Activated naive CD4-positive, alpha-beta T cell treated with anti-CD3 and anti-CD28 coated beads, Interleukin-2, amount 50 U/mL, for 24 hours (primary cell): ENCODE data around the gene KANSL1.
"Not testable (repeated sequence)": the region's sequence is repeated elsewhere in the genome, so short reads cannot be mapped to it uniquely, and the experiment has no call there.

Experiments
- H3K27ac Mint-ChIP-seq: one replicate; pipeline ENCODE4 v1.8.0; 2021; ENCODE audit warnings: mild to moderate bottlenecking, mixed read lengths
- H3K27me3 Mint-ChIP-seq: one replicate; pipeline ENCODE4 v1.8.0; 2021; ENCODE audit warnings: mixed read lengths
- H3K36me3 Mint-ChIP-seq: one replicate; pipeline ENCODE4 v1.8.0; 2021; ENCODE audit warnings: mixed read lengths
- H3K4me1 Mint-ChIP-seq: one replicate; pipeline ENCODE4 v1.8.0; 2021; ENCODE audit warnings: mixed read lengths
- H3K4me3 Mint-ChIP-seq: one replicate; pipeline ENCODE4 v1.8.0; 2021; ENCODE audit warnings: mild to moderate bottlenecking, mixed read lengths
- H3K9me3 Mint-ChIP-seq: one replicate; pipeline ENCODE4 v1.8.0; 2021; ENCODE audit warnings: mixed read lengths

The KANSL1 gene

GRCh38 chr17:46106966-46107644, 86.1 kb downstream of the KANSL1 start:
- Mint-ChIP-seq H3K27me3 (no peaks in the 10 kb centered on the region), H3K27ac (peak overlapping the region; percentile 46), H3K4me1 (peaks cover 93% of the 10 kb centered on the region), H3K36me3 (peaks cover 8% of the 10 kb centered on the region), H3K4me3 (no peak overlapping the region), H3K9me3 (no peaks in the 10 kb centered on the region)

GRCh38 chr17:46102806-46103205, 90.4 kb downstream of the KANSL1 start:
- Mint-ChIP-seq H3K4me1 (peaks cover 89% of the 10 kb centered on the region), H3K27ac (peak overlapping the region; percentile 61)
- H3K9me3 Mint-ChIP-seq, H3K4me3 Mint-ChIP-seq, H3K36me3 Mint-ChIP-seq, H3K27me3 Mint-ChIP-seq: not testable (repeated sequence)

DNA sequence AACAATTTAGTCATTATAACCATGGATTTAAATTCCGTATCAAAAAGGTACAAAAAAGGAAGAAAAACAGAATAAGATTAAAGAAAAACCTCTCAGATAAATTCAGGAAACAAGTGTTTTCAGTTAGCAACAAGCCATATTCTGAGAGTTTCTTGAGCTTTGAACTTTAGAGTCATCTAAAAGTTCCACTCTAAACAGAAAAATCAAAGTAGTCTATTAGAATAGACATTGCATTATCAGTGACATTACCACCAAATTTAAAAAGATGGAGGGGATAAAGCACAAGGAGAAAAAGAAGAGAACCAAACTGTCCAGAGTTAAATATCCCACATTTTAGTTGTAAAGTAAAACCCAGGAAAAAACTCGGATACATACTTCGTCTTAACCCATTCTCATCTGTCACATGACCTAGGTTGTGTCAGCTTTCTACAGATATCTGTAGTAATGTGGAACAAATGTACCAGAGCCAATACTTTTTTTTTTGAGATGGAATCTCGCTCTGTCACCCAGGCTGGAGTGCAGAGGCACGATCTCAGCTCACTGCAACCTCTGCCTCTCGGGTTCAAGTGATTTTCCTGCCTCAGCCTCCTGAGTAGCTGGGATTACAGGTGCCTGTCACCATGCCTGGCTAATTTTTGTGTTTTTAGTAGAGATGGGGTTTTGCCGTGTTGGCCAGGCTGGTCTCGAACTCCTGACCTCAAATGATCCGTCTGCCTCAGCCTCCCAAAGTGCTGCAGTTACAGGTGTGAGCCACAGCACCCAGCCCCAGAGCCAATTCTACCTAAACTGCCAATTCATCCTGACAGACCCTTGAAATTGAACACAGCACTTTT, 91.2 kb downstream of the KANSL1 start:
- H3K27ac Mint-ChIP-seq, result peak overlapping the region; percentile 77

DNA sequence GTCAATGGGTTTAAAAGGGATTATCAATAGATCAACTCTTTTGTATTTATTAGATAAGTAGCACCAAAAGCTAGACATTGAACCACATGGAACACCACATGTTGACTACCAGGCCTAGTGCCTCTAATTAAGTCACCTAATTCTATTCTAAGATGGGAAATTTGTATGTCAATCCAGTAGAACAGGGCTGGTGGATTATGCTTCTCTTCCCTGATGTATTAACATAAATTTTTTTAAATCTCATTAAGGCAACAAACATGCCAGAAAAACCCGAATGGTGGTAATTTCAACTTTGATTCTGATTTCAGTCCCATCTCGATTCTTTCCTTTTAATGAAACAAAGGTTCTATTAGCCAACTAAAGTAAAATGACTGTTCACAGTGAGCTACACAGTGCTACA, 92.6 kb downstream of the KANSL1 start:
- Mint-ChIP-seq H3K36me3 (no peaks in the 10 kb centered on the region), H3K9me3 (no peaks in the 10 kb centered on the region), H3K4me1 (peaks cover 87% of the 10 kb centered on the region), H3K27ac (peak overlapping the region; percentile 81), H3K27me3 (no peaks in the 10 kb centered on the region), H3K4me3 (peak overlapping the region; percentile 42)

More for the DNA sequence above, 91.2 kb downstream of the KANSL1 start:
- not testable (repeated sequence) for H3K36me3 Mint-ChIP-seq, H3K9me3 Mint-ChIP-seq, H3K27me3 Mint-ChIP-seq
- Mint-ChIP-seq H3K4me1 (peaks cover 89% of the 10 kb centered on the region), H3K4me3 (peak overlapping the region; percentile 62)

DNA sequence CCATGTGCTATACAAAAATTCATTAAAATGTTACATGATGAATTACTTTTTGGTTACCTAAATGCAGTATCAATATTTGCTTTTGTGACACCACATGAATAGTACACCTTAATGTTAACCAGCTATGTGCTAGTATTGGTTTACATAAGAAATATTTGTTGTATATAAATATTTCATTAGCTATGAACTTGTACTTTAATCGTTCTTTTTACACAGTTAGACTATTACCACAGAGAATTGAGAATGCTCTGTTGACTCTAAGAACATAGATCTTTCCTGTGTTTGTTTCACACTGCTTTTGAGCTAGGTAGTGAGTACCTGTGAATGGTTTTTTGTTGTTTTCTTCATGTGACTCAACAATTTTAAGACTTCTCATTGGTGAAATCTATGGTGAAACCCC, 93.4 kb downstream of the KANSL1 start:
- H3K27me3 Mint-ChIP-seq, result no peaks in the 10 kb centered on the region
- no peaks in the 10 kb centered on the region for H3K9me3 Mint-ChIP-seq
- peaks cover 90% of the 10 kb centered on the region for H3K4me1 Mint-ChIP-seq
- peak overlapping the region; percentile 7 for H3K27ac Mint-ChIP-seq
- H3K4me3 Mint-ChIP-seq, result no peak overlapping the region
- H3K36me3 Mint-ChIP-seq, result peaks cover 2% of the 10 kb centered on the region

GRCh38 chr17:46097497-46097896, 95.7 kb downstream of the KANSL1 start:
- Mint-ChIP-seq H3K4me1 (peaks cover 87% of the 10 kb centered on the region), H3K36me3 (peaks cover 13% of the 10 kb centered on the region), H3K4me3 (no peak overlapping the region), H3K9me3 (no peaks in the 10 kb centered on the region), H3K27me3 (no peaks in the 10 kb centered on the region), H3K27ac (peak overlapping the region; percentile 78)

DNA sequence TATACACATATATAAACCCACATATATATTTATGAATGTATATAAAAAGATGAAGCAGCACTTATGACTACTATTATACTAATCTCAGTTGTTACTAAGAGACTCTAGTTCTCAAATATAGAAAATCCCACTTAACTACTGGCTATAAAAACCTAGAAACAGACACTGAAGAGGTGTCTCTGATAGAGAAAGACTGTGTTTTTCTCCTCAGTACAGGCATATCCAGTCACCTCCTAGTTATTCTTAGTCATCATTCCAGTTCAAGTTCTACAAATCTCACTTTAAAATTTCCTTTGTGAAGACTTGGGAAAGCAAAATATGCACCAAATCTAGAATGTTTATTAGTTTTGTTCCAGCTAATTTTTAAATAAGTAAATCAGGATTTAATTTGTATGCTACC, 100.2 kb downstream of the KANSL1 start:
- Mint-ChIP-seq H3K27me3 (no peaks in the 10 kb centered on the region), H3K36me3 (peaks cover 32% of the 10 kb centered on the region), H3K27ac (no peak overlapping the region), H3K9me3 (no peaks in the 10 kb centered on the region), H3K4me1 (peaks cover 83% of the 10 kb centered on the region), H3K4me3 (no peak overlapping the region)

GRCh38 chr17:46090871-46091270, 102.4 kb downstream of the KANSL1 start:
- Mint-ChIP-seq H3K36me3 (peaks cover 32% of the 10 kb centered on the region), H3K27me3 (no peaks in the 10 kb centered on the region), H3K4me3 (no peak overlapping the region), H3K9me3 (no peaks in the 10 kb centered on the region), H3K4me1 (peaks cover 82% of the 10 kb centered on the region), H3K27ac (no peak overlapping the region)

GRCh38 chr17:46089389-46089965, 103.8 kb downstream of the KANSL1 start:
- Mint-ChIP-seq H3K9me3 (no peaks in the 10 kb centered on the region), H3K4me1 (peaks cover 81% of the 10 kb centered on the region), H3K27ac (peak overlapping the region; percentile 92), H3K4me3 (peak overlapping the region; percentile 40), H3K36me3 (peaks cover 30% of the 10 kb centered on the region), H3K27me3 (no peaks in the 10 kb centered on the region)

- Mint-ChIP-seq H3K4me3 (no peak overlapping the region), H3K9me3 (no peaks in the 10 kb centered on the region), H3K4me1 (peaks cover 80% of the 10 kb centered on the region), H3K27ac (peak overlapping the region; percentile 94), H3K27me3 (no peaks in the 10 kb centered on the region), H3K36me3 (peaks cover 25% of the 10 kb centered on the region)
These were observed 104.6 kb downstream of the KANSL1 start for GRCh38 chr17:46088595-46088994.

- H3K4me1 Mint-ChIP-seq, result peaks cover 80% of the 10 kb centered on the region
- peak overlapping the region; percentile 94 for H3K27ac Mint-ChIP-seq
- not testable (repeated sequence) for H3K27me3 Mint-ChIP-seq, H3K4me3 Mint-ChIP-seq, H3K9me3 Mint-ChIP-seq
- H3K36me3 Mint-ChIP-seq, result peaks cover 23% of the 10 kb centered on the region
These were observed 105.4 kb downstream of the KANSL1 start for GRCh38 chr17:46087871-46088270.

DNA sequence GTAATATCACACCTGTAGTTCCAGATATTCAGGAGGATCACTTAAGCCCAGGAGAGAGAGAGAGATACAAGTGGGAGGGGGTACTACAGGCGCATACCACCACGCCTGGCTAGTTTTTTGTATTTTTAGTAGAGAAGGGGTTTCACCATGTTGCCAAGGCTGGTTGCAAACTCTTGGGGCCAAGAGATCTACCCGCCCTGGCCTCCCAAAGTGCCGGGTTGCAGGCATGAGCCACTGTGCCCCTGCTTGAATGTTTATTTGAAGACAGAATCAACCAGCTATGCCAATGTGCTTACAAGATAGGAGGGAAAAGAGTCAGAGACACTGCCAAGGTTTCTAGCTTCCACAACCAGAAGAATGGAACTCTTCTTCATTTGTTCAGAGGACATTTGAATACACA, 106.4 kb downstream of the KANSL1 start:
- Mint-ChIP-seq H3K4me1 (peaks cover 80% of the 10 kb centered on the region), H3K4me3 (no peak overlapping the region), H3K9me3 (no peaks in the 10 kb centered on the region), H3K27me3 (no peaks in the 10 kb centered on the region), H3K36me3 (peaks cover 17% of the 10 kb centered on the region), H3K27ac (peak overlapping the region; percentile 25)

DNA sequence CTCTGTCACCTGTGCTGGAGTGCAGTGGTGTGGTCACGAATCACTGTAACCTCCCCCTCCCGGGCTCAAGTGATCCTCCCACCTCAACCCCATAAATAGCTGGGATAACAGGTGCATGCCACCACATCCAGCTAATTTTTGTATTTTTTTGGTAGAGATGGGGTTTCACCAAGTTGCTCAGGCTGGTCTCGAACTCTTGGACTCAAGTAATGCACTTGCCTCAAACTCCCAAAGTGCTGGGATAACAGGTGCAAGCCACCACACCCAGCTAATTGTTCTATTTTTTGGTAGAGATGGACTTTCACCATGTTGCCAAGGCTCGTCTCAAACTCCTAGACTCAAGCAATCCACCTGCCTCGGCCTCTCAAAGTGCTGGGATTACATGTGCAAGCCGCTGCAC, 107.7 kb downstream of the KANSL1 start:
- Mint-ChIP-seq H3K9me3 (no peaks in the 10 kb centered on the region), H3K4me1 (peaks cover 90% of the 10 kb centered on the region), H3K27me3 (no peaks in the 10 kb centered on the region)

DNA sequence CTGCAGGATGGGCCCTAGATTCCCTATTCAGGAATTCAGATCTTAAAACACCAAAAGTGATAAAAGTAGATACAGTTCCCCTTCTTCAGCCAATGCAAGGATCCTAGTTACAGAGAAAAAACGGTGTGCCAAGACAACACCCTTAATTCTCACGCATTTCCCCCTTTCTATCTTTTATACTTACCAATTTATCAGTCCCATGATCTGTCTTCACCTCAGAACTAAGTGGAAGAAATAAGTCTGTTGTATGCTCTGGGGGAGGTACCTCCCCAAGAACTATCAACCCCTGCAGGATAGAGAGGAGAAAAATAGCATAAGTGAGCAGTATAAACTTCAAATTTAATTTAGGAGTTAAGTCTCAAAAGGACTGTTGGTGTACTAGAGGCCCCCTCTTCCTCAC, 111.0 kb downstream of the KANSL1 start:
- peaks cover 9% of the 10 kb centered on the region for H3K36me3 Mint-ChIP-seq
- peaks cover 79% of the 10 kb centered on the region for H3K4me1 Mint-ChIP-seq
- no peaks in the 10 kb centered on the region for H3K9me3 Mint-ChIP-seq
- H3K27ac Mint-ChIP-seq, result peak overlapping the region; percentile 66
- H3K4me3 Mint-ChIP-seq, result no peak overlapping the region
- no peaks in the 10 kb centered on the region for H3K27me3 Mint-ChIP-seq

More for the DNA sequence above, 107.7 kb downstream of the KANSL1 start:
- H3K27ac Mint-ChIP-seq, result peak overlapping the region; percentile 8
- no peak overlapping the region for H3K4me3 Mint-ChIP-seq
- peaks cover 21% of the 10 kb centered on the region for H3K36me3 Mint-ChIP-seq

DNA sequence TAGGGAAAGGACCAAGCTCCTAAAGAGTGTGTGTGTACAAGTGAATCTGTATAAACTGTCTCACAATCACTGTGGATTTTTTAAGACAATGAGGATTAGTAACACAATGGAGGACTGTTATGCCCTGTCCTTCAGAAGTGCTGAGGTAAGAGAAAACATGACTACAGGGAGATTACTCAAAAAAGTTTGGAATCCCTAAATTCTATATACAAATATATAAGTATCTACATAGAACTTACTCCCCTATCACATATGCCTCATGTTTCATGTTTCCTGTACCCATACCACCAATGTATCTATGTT, 112.3 kb downstream of the KANSL1 start:
- no peaks in the 10 kb centered on the region for H3K9me3 Mint-ChIP-seq
- peaks cover 67% of the 10 kb centered on the region for H3K4me1 Mint-ChIP-seq
- H3K27me3 Mint-ChIP-seq, result no peaks in the 10 kb centered on the region
- no peak overlapping the region for H3K4me3 Mint-ChIP-seq
- peak overlapping the region; percentile 21 for H3K27ac Mint-ChIP-seq
- H3K36me3 Mint-ChIP-seq, result peaks cover 12% of the 10 kb centered on the region
